IMR-90 (cell line): ENCODE data around the gene GZMM. TPM values are rescaled to one million over a fixed set of nuclear protein-coding genes. Genes with fewer than 3 reads are reported as not detected.

ENCODE experiments used
- ATAC-seq: fragments of 200-7000 bp; cut with Tn5 transposase; 2 replicates; pipeline ENCODE4 v1.9.1; 2020; ENCODE audit warnings: low read depth, mild to moderate bottlenecking, moderate library complexity
- BruUV-seq: library from RNA; stranded (reverse); fragments of 400-500 nt; replicated peaks from 2 replicates; lab custom pipeline; 2021; lab: Mats Ljungman, UMichigan
- CTCF ChIA-PET: fragments of 300-600 bp; formaldehyde crosslinking; extraction: SDS; loops from one replicate; lab custom pipeline; 2021; ENCODE audit warnings: antibody characterized with exemption; lab: Yijun Ruan, JAX
- POLR2A ChIA-PET: fragments of 300-600 bp; sonication (Branson Sonifier 250); formaldehyde crosslinking; loops from one replicate; lab custom pipeline; 2022; ENCODE audit warnings: antibody characterized with exemption; ENCODE audit not compliant: unreplicated experiment; lab: Charles Lee
- DNase-seq: peaks from one replicate; pipeline ENCODE4 v3.0.0; 2013
- H2AFZ ChIP-seq: replicated peaks from 2 replicates; pipeline ENCODE3; 2013; ENCODE audit warnings: low read length, mild to moderate bottlenecking; ENCODE audit not compliant: poor library complexity
- H2AK5ac ChIP-seq: 2 replicates; pipeline ENCODE4 v1.6.1; 2013; ENCODE audit warnings: low read depth, low read length, inconsistent platforms
- H2AK9ac ChIP-seq: replicated peaks from 2 replicates; pipeline ENCODE3; 2013; ENCODE audit warnings: mild to moderate bottlenecking, low read depth, low read length, moderate library complexity; ENCODE audit not compliant: poor library complexity
- H2BK120ac ChIP-seq: 2 replicates; pipeline ENCODE4 v1.6.1; 2013; ENCODE audit warnings: low read depth, low read length, inconsistent platforms
- H2BK15ac ChIP-seq: 3 replicates; pipeline ENCODE4 v1.6.1; 2013; ENCODE audit warnings: low read depth, low read length, inconsistent platforms
- H2BK20ac ChIP-seq: 2 replicates; pipeline ENCODE4 v1.6.1; 2013; ENCODE audit warnings: low read depth, mild to moderate bottlenecking, inconsistent platforms, low read length, moderate library complexity
- H2BK5ac ChIP-seq: 2 replicates; pipeline ENCODE4 v1.6.1; 2013; ENCODE audit warnings: mild to moderate bottlenecking, low read depth, low read length, inconsistent platforms; ENCODE audit not compliant: poor library complexity, severe bottlenecking
- H3K14ac ChIP-seq: replicated peaks from 2 replicates; pipeline ENCODE4 v1.6.1; 2013; ENCODE audit warnings: low read depth, low read length, inconsistent platforms
- H3K18ac ChIP-seq: 2 replicates; pipeline ENCODE4 v1.6.1; 2013; ENCODE audit warnings: low read depth, low read length, control low read depth
- H3K23ac ChIP-seq: 2 replicates; pipeline ENCODE4 v1.6.1; 2013; ENCODE audit warnings: low read depth, low read length, inconsistent platforms
- H3K27ac ChIP-seq: 2 replicates; pipeline ENCODE4 v1.5.1; 2013; ENCODE audit warnings: mild to moderate bottlenecking, control low read depth, low read length; ENCODE audit not compliant: insufficient read depth
- H3K27me3 ChIP-seq: 2 replicates; pipeline ENCODE4 v1.6.1; 2013; ENCODE audit warnings: low read length; ENCODE audit not compliant: control insufficient read depth, insufficient read depth
- H3K36me3 ChIP-seq: 2 replicates; pipeline ENCODE4 v1.6.1; 2013; ENCODE audit warnings: low read length, mixed read lengths; ENCODE audit not compliant: control insufficient read depth, insufficient read depth
- H3K4ac ChIP-seq: 2 replicates; pipeline ENCODE4 v1.6.1; 2013; ENCODE audit warnings: low read depth, low read length, inconsistent platforms
- H3K4me1 ChIP-seq: 2 replicates; pipeline ENCODE4 v1.6.1; 2013; ENCODE audit warnings: low read length, mixed read lengths; ENCODE audit not compliant: control insufficient read depth, insufficient read depth
- H3K4me2 ChIP-seq: 2 replicates; pipeline ENCODE4 v1.6.1; 2013; ENCODE audit warnings: low read depth, mild to moderate bottlenecking, control low read depth, low read length, moderate library complexity
- H3K4me3 ChIP-seq: 2 replicates; pipeline ENCODE4 v1.5.1; 2013; ENCODE audit warnings: low read depth, mild to moderate bottlenecking, control low read depth, low read length, moderate library complexity; ENCODE audit not compliant: insufficient read depth
- H3K56ac ChIP-seq: 2 replicates; pipeline ENCODE4 v1.6.1; 2013; ENCODE audit warnings: low read length, inconsistent platforms; ENCODE audit not compliant: insufficient read depth; ENCODE audit errors: extremely low read depth
- H3K79me1 ChIP-seq, 2 experiments: 2 replicates each; pipeline ENCODE4 v1.6.1; 2013; ENCODE audit warnings: low read length in 2 of 2, inconsistent platforms in 1 of 2, low read depth in 1 of 2
- H3K9ac ChIP-seq: 2 replicates; pipeline ENCODE4 v1.6.1; 2013; ENCODE audit warnings: low read depth, low read length, control low read depth
- H3K9me1 ChIP-seq: 2 replicates; pipeline ENCODE4 v1.6.1; 2013; ENCODE audit warnings: low read length, inconsistent platforms; ENCODE audit not compliant: insufficient read depth
- H3K9me3 ChIP-seq: 2 replicates; pipeline ENCODE4 v1.6.1; 2013; ENCODE audit warnings: low read length; ENCODE audit not compliant: control insufficient read depth, insufficient read depth
- H4K20me1 ChIP-seq: 2 replicates; pipeline ENCODE4 v1.6.1; 2013; ENCODE audit warnings: low read length, inconsistent platforms; ENCODE audit not compliant: insufficient read depth
- H4K5ac ChIP-seq: 2 replicates; pipeline ENCODE4 v1.6.1; 2013; ENCODE audit warnings: mild to moderate bottlenecking, low read depth, low read length, control low read depth
- H4K8ac ChIP-seq, 2 experiments: 2 replicates each; pipeline ENCODE4 v1.6.1; 2013; ENCODE audit warnings: low read depth in 2 of 2, low read length in 2 of 2, control low read depth in 1 of 2, inconsistent platforms in 1 of 2
- H4K91ac ChIP-seq: 2 replicates; pipeline ENCODE4 v1.6.1; 2013; ENCODE audit warnings: low read depth, low read length, inconsistent platforms; ENCODE audit not compliant: insufficient read depth
- BHLHE40 ChIP-seq: fragments of 150-350 bp; IDR thresholded peaks from 2 replicates; pipeline ENCODE4 v1.6.1; 2016; ENCODE audit warnings: mild to moderate bottlenecking, low read depth, low read length
- MAFK ChIP-seq: IDR thresholded peaks from 2 replicates; pipeline ENCODE4 v1.6.1; 2012; ENCODE audit warnings: low read depth, low read length, improper control_type of control experiment
- WGBS, 2 experiments: methylation state at CpG; one replicate each; pipeline versions ENCODE4 v1.1.5 to v1.1.7; 2013; ENCODE audit warnings: missing lambda C conversion rate in 2 of 2; ENCODE audit not compliant: insufficient read length in 1 of 2; ENCODE audit errors: extremely low coverage in 2 of 2; 5-methylcytosine and 5-hydroxymethylcytosine counted together
- dilution Hi-C: fragments of 300-500 bp; cut with HindIII; formaldehyde crosslinking; loops from one replicate; pipeline ENCODE4 v1.14.3; 2018; ENCODE audit warnings: low sequenced_read_pairs; ENCODE audit not compliant: unreplicated experiment
- in situ Hi-C: fragments of 300-500 bp; cut with MboI; formaldehyde crosslinking; loops from 3 replicates; pipeline ENCODE4 v1.14.3; 2019; ENCODE audit warnings: low sequenced_read_pairs, inconsistent platforms, mixed read lengths
- intact Hi-C: fragments of 100-400 bp; cut with micrococcal nuclease; formaldehyde crosslinking; loops from 2 replicates; pipeline ENCODE4 v1.10.0; 2022
- polyA plus RNA-seq, 3 experiments: library from polyadenylated mRNA; depleted of rRNA; stranded (reverse); fragments of >200 nt; gene quantifications; 2 replicates each; pipeline ENCODE4 v1.2.3, GENCODE V29; 2012; ENCODE audit warnings: low replicate concordance in 1 of 3
- total RNA-seq: library from RNA; depleted of rRNA; stranded (reverse); fragments of >200 nt; gene quantifications from 2 replicates; pipeline ENCODE4 v1.2.3, GENCODE V29; 2012

Gene GZMM
- total and polyA plus RNA-seq, 2 of the 4 experiments (the other 2 are of a cell fraction), result 0.24 TPM; not detected in 1

- Histone ChIP-seq H4K8ac (no peak overlapping the region), H3K36me3 (peaks cover 46% of the 10 kb centered on the region), H3K23ac (no peak overlapping the region), H2BK5ac (no peak overlapping the region), H2BK20ac (no peak overlapping the region), H3K9me1 (no peaks in the 10 kb centered on the region), H3K4me2 (no peak overlapping the region), H3K79me1 (peaks cover 11 to 50% of the 10 kb centered on the region in 2 experiments), H3K27me3 (no peaks in the 10 kb centered on the region), H2BK15ac (no peak overlapping the region), H4K20me1 (peaks cover 52% of the 10 kb centered on the region), H3K4me3 (no peak overlapping the region), H3K18ac (no peak overlapping the region), H4K5ac (no peak overlapping the region), H3K9ac (no peak overlapping the region), H3K4me1 (peaks cover 8% of the 10 kb centered on the region), H2AFZ (no peak overlapping the region), H2AK9ac (no peak overlapping the region), H2BK120ac (no peak overlapping the region), H3K9me3 (no peaks in the 10 kb centered on the region), H3K4ac (no peak overlapping the region), H2AK5ac (no peak overlapping the region), H4K91ac (no peak overlapping the region), H3K27ac (no peak overlapping the region), H3K14ac (no peak overlapping the region), H3K56ac (no peak overlapping the region)
- intact Hi-C loops, result no loop called here
- ATAC-seq, result no peak
- dilution Hi-C loops, result no loop called here
- BruUV-seq, result no TSS peak
- DNase-seq, result no peak
- CTCF ChIA-PET, result no interaction called here
- POLR2A ChIA-PET, result no interaction called here
- in situ Hi-C loops, result no loop called here
- no peak for TF ChIP-seq MAFK
- TF ChIP-seq BHLHE40, result no peak
- 97% methylated on average over 11 of the region's 26 CpGs; no CpG with 5 or more reads in 1 of the 2 experiments for WGBS, 2 experiments
Observed at GRCh38 chr19:536881-537404, 6.9 kb upstream of the GZMM start.
